ENCODE measurements around the gene LRRC10. TPM values are rescaled to one million over a fixed set of nuclear protein-coding genes. Genes with fewer than 3 reads are reported as not detected.

LRRC10 gene
- total and polyA plus RNA-seq, 8 donors: 0.09 to 0.14 TPM; not detected in 6

- no peak overlapping the region for H3K4me3 ChIP-seq
- TF ChIP-seq CTCF (IDR thresholded peaks at IDR 0.05): no peak
- H3K27me3 ChIP-seq: no peaks in the 10 kb centered on the region
- ATAC-seq: no peak
- H3K4me1 ChIP-seq: no peaks in the 10 kb centered on the region
- peaks cover 20 to 66% of the 10 kb centered on the region in 2 donors for H3K36me3 ChIP-seq
- intact Hi-C loops (cut with DNase I): no loop called here
- H3K27ac ChIP-seq: no peak overlapping the region
- no peak for DNase-seq
- H3K9me3 ChIP-seq: no peaks in the 10 kb centered on the region
These were observed 8.6 kb downstream of the LRRC10 start for GRCh38 chr12:69601962-69602685.

- no peak overlapping the region for H3K27ac ChIP-seq
- H3K9me3 ChIP-seq: no peaks in the 10 kb centered on the region
- no peak overlapping the region for H3K4me3 ChIP-seq
- DNase-seq (no peak), ATAC-seq (no peak)
- no peaks in the 10 kb centered on the region for H3K4me1 ChIP-seq
- intact Hi-C loops (cut with DNase I): no loop called here
- H3K36me3 ChIP-seq: peaks cover 23 to 79% of the 10 kb centered on the region in 2 donors
- TF ChIP-seq CTCF (IDR thresholded peaks at IDR 0.05): no peak
- H3K27me3 ChIP-seq: no peaks in the 10 kb centered on the region
These were observed 9.9 kb downstream of the LRRC10 start for GRCh38 chr12:69600804-69601203.

- no peak for DNase-seq
- intact Hi-C loops (cut with DNase I): no loop called here
- no peak for TF ChIP-seq CTCF (IDR thresholded peaks at IDR 0.05)
- Histone ChIP-seq H3K4me3 (no peak overlapping the region), H3K27me3 (no peaks in the 10 kb centered on the region), H3K4me1 (no peaks in the 10 kb centered on the region), H3K9me3 (no peaks in the 10 kb centered on the region), H3K36me3 (peaks cover 23 to 100% of the 10 kb centered on the region in 2 donors), H3K27ac (no peak overlapping the region)
- ATAC-seq: no peak
These were observed 12.4 kb downstream of the LRRC10 start for GRCh38 chr12:69598174-69598753.

GRCh38 chr12:69595689-69596088 lies 15.0 kb downstream of the LRRC10 start:
- DNase-seq: no peak
- Histone ChIP-seq H3K9me3 (no peaks in the 10 kb centered on the region), H3K27ac (no peak overlapping the region), H3K36me3 (peaks cover 17 to 100% of the 10 kb centered on the region in 2 donors), H3K4me1 (no peaks in the 10 kb centered on the region), H3K27me3 (no peaks in the 10 kb centered on the region), H3K4me3 (no peak overlapping the region)
- no peak for ATAC-seq
- intact Hi-C loops (cut with DNase I): no loop called here
- TF ChIP-seq CTCF (IDR thresholded peaks at IDR 0.05): no peak

GRCh38 chr12:69589082-69589481 lies 21.6 kb downstream of the LRRC10 start:
- H3K27me3 ChIP-seq: no peaks in the 10 kb centered on the region
- TF ChIP-seq CTCF (IDR thresholded peaks at IDR 0.05): no peak
- no peak for ATAC-seq
- no peak overlapping the region for H3K27ac ChIP-seq
- H3K36me3 ChIP-seq: peaks cover 0 to 73% of the 10 kb centered on the region in 2 donors
- H3K4me3 ChIP-seq: no peak overlapping the region
- DNase-seq: no peak
- H3K9me3 ChIP-seq: no peaks in the 10 kb centered on the region
- H3K4me1 ChIP-seq: peaks cover 11 to 13% of the 10 kb centered on the region in 2 donors
- intact Hi-C loops (cut with DNase I): no loop called here
